ENCODE results near the gene ACSL1.
A peak's percentile ranks its signal among the peaks of the same experiment; 100 is the strongest.
"Not testable (repeated sequence)": the region's sequence is repeated elsewhere in the genome, so short reads cannot be mapped to it uniquely, and the experiment has no call there.

The ACSL1 gene
- 16.6 to 63.7 (median 23.8) reads per million in 3 experiments for total RNA-seq

GRCh38 chr4:184825896-184826690, at the start of gene ACSL1:
Gene ACSL1 (minus strand): TSS chr4:184825968. CDS start chr4:184803514, 22,454 bp downstream.
- peak; percentile 70 for DNase-seq

- no peak for DNase-seq
Measured at GRCh38 chr4:184873054-184873453, 47.3 kb upstream of the ACSL1 start.

GRCh38 chr4:184870718-184871117, 45.0 kb upstream of the ACSL1 start:
- DNase-seq, result no peak

- DNase-seq, result no peak
Measured at GRCh38 chr4:184868623-184869022, 42.9 kb upstream of the ACSL1 start.

- DNase-seq, result no peak
Measured at GRCh38 chr4:184863916-184864315, 38.1 kb upstream of the ACSL1 start.

- DNase-seq, result no peak
Measured at GRCh38 chr4:184861047-184861446, 35.3 kb upstream of the ACSL1 start.

- DNase-seq, result no peak
Measured at GRCh38 chr4:184860018-184860779, 34.4 kb upstream of the ACSL1 start.

GRCh38 chr4:184857441-184858121, 31.8 kb upstream of the ACSL1 start:
- no peak for DNase-seq

- DNase-seq, result no peak
Measured at GRCh38 chr4:184856277-184856609, 30.5 kb upstream of the ACSL1 start.

- DNase-seq, result no peak
Measured at GRCh38 chr4:184854673-184855072, 28.9 kb upstream of the ACSL1 start.

GRCh38 chr4:184853436-184853835, 27.7 kb upstream of the ACSL1 start:
- no peak for DNase-seq

- no peak for DNase-seq
Measured at GRCh38 chr4:184851886-184852285, 26.1 kb upstream of the ACSL1 start.

- DNase-seq, result no peak
Measured at GRCh38 chr4:184851200-184851541, 25.4 kb upstream of the ACSL1 start.

- no peak for DNase-seq
Measured at GRCh38 chr4:184850431-184851199, 24.8 kb upstream of the ACSL1 start.

GRCh38 chr4:184850018-184850417, 24.2 kb upstream of the ACSL1 start:
- no peak for DNase-seq

- no peak for DNase-seq
Measured at GRCh38 chr4:184849185-184849584, 23.4 kb upstream of the ACSL1 start.

GRCh38 chr4:184848510-184848909, 22.7 kb upstream of the ACSL1 start:
- DNase-seq, result no peak

GRCh38 chr4:184846531-184846930, 20.8 kb upstream of the ACSL1 start:
- DNase-seq, result no peak

GRCh38 chr4:184845367-184846021, 19.7 kb upstream of the ACSL1 start:
- DNase-seq, result no peak

- DNase-seq, result no peak
Measured at GRCh38 chr4:184844742-184845141, 19.0 kb upstream of the ACSL1 start.

GRCh38 chr4:184843984-184844554, 18.3 kb upstream of the ACSL1 start:
- DNase-seq, result no peak

GRCh38 chr4:184839075-184839399, 13.3 kb upstream of the ACSL1 start:
- DNase-seq, result not testable (repeated sequence)

Measured in central memory CD4-positive, alpha-beta T cell (primary cell).